Fibroblast of skin of scalp (primary cell): ENCODE measurements around the gene LGSN. TPM values are rescaled to one million over a fixed set of nuclear protein-coding genes. Genes with fewer than 3 reads are reported as not detected.
"Not testable (repeated sequence)": the region's sequence is repeated elsewhere in the genome, so short reads cannot be mapped to it uniquely, and the experiment has no call there.

ENCODE experiments used
- DNase-seq: peaks from one replicate; pipeline ENCODE4 v3.0.0-alpha.2; 2013
- polyA plus RNA-seq, 2 experiments: library from polyadenylated mRNA; unstranded; fragments of 120-200 nt; gene quantifications; one replicate each; pipeline ENCODE4 v1.2.1, GENCODE V29; 2013; ENCODE audit not compliant: insufficient read length in 2 of 2

Gene LGSN
- 0.05 TPM for polyA plus RNA-seq (2013, experiment 1 of 2; ENCODE audit: insufficient read length)
- polyA plus RNA-seq (2013, experiment 2 of 2; ENCODE audit: insufficient read length), result not detected

GRCh38 chr6:63319939-63320338 is at the start of gene LGSN:
LGSN (minus strand) TSS chr6:63319983; CDS start chr6:63319943, 40 bp downstream.
- DNase-seq, result no peak

- DNase-seq, result no peak
Observed at GRCh38 chr6:63368347-63368746, 48.6 kb upstream of the LGSN start.

- DNase-seq, result not testable (repeated sequence)
Observed at GRCh38 chr6:63362500-63363120, 42.8 kb upstream of the LGSN start.

- not testable (repeated sequence) for DNase-seq
Observed at GRCh38 chr6:63357384-63357783, 37.6 kb upstream of the LGSN start.

GRCh38 chr6:63355632-63356031 is 35.8 kb upstream of the LGSN start:
- no peak for DNase-seq

- DNase-seq, result no peak
Observed at GRCh38 chr6:63353286-63353630, 33.5 kb upstream of the LGSN start.

- peak; percentile 25 for DNase-seq
Observed at GRCh38 chr6:63352544-63353285, 32.9 kb upstream of the LGSN start.

- DNase-seq, result peak; percentile 54
Observed at GRCh38 chr6:63352069-63352543, 32.3 kb upstream of the LGSN start.

GRCh38 chr6:63349401-63349800 is 29.6 kb upstream of the LGSN start:
- DNase-seq, result peak; percentile 5

- no peak for DNase-seq
Observed at GRCh38 chr6:63348836-63349235, 29.1 kb upstream of the LGSN start.

GRCh38 chr6:63347599-63347998 is 27.8 kb upstream of the LGSN start:
- peak; percentile 84 for DNase-seq

- DNase-seq, result no peak
Observed at GRCh38 chr6:63346217-63346835, 26.5 kb upstream of the LGSN start.

GRCh38 chr6:63340351-63340750 is 20.6 kb upstream of the LGSN start:
- DNase-seq, result no peak

GRCh38 chr6:63334652-63335051 is 14.9 kb upstream of the LGSN start:
- DNase-seq, result not testable (repeated sequence)

GRCh38 chr6:63333440-63333839 is 13.7 kb upstream of the LGSN start:
- DNase-seq, result no peak

GRCh38 chr6:63326630-63327029 is 6.8 kb upstream of the LGSN start:
- not testable (repeated sequence) for DNase-seq

GRCh38 chr6:63322981-63323380 is 3.2 kb upstream of the LGSN start:
- DNase-seq, result no peak

- DNase-seq, result no peak
Observed at GRCh38 chr6:63321821-63322220, 2.0 kb upstream of the LGSN start.

- DNase-seq, result no peak
Observed at GRCh38 chr6:63317641-63318040, 2.1 kb downstream of the LGSN start.

- DNase-seq, result no peak
Observed at GRCh38 chr6:63316113-63316512, 3.7 kb downstream of the LGSN start.

- no peak for DNase-seq
Observed at GRCh38 chr6:63313111-63313510, 6.7 kb downstream of the LGSN start.

GRCh38 chr6:63307581-63308246 is 12.1 kb downstream of the LGSN start:
- DNase-seq, result peak; percentile 47

- DNase-seq, result no peak
Observed at GRCh38 chr6:63306420-63306819, 13.4 kb downstream of the LGSN start.
